Stimulated activated CD4-positive, alpha-beta T cell treated with anti-CD3 and anti-CD28 coated beads, Interleukin-4, amount 100 ng/mL, for 4 hours (primary cell): ENCODE measurements around the gene LRRC8D.
A peak's percentile ranks its signal among the peaks of the same experiment; 100 is the strongest.

Experiments
- DNase-seq, 2 experiments: peaks; one replicate each; pipeline ENCODE4 v3.0.0-alpha.2; 2020

Gene LRRC8D

GRCh38 chr1:89943846-89944781 is 123.3 kb downstream of the LRRC8D start:
- DNase-seq = no peak

GRCh38 chr1:89945852-89946476 is 125.1 kb downstream of the LRRC8D start:
- DNase-seq = no peak

- DNase-seq = no peak
These were observed 125.7 kb downstream of the LRRC8D start for GRCh38 chr1:89946532-89946931.

DNA sequence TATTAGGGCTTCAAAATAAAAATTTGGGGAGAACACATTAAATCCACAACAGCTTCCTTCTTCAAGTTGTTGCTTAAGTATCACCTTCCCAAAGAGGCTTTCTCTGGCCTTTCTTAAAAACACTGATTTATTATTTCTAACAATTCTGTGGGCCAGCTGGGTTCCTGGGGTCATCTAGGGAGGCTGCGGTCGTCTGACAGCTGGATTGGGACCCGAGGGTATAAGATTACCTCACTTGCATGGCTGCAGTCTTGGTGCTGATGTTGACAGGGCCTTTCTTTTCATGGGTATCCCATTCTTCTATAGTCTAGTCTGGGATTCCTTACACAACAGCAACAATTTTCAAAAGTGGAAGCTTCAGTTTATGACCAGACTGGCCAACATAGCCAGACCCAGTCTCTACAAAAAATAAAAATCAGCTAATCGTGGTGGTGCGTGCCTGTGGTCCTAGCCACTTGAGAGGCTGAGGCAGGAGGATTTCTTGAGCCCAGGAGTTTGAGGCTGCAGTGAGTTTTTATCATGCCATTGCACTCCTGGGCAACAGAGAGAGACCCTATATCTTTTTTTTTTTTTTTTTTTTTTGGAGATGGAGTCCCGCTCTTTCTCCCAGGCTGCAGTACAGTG is 128.0 kb downstream of the LRRC8D start:
- no peak for DNase-seq

- DNase-seq = no peak
These were observed 129.3 kb downstream of the LRRC8D start for GRCh38 chr1:89949991-89950624.

DNA sequence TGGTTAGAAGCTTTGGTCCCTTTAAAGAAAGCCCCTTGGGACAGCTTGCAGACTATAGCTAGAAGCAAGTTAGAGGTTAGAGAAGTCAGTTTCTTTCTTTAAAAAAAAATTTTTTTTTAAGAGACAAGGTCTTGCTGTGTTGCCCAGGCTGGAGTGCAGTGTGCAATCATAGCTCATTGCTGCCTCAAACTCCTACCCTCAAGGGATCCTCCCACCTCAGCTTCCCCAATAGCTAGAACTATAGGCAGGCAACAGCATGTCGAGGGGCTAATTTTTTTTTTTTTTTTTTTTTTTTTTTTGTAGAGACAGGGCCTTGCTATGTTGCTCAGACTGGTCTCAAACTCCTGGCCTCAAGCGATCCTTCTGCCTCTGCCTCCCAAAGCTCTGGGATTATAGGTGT is 129.9 kb downstream of the LRRC8D start:
- no peak for DNase-seq

DNA sequence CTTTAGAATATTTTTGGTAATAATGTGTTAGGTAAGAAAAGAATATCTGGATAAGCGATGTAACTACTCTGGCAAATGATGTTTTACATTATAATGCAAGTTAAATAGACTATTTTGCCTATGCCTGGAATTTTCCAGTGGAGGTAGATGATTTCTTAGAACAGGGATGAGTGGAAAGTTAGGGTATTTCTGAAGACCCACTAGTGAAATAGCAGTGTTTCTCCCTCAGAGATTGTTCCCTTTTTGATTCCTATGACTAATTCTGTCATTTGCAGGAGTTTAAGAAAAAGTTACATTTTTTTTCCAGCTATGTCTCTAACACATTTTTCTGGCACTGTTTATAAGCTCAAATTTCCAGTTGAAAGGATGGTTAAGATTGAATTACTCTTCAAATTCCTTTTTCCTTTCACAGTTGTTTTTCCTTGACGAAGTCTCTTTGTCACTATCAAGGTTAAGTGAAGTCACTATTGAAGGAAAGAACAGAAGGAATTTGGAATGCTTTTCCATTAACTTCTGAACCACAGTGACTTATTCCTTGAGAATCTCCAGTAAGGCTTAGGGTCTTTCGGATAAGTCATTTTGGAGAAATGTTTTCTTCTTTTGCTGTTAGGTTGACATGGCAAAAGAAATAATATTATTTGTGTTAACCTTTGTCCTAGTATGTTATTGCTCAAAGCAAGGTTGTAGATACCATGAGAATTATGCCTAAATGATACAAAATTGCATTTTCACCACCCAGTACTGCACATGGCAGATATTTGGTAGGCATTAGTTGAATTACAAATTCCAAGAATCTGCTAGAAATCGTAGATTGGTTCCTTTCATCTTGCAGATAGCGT is 131.2 kb downstream of the LRRC8D start:
- no peak for DNase-seq

GRCh38 chr1:89952605-89953130 is 131.8 kb downstream of the LRRC8D start:
- no peak for DNase-seq

DNA sequence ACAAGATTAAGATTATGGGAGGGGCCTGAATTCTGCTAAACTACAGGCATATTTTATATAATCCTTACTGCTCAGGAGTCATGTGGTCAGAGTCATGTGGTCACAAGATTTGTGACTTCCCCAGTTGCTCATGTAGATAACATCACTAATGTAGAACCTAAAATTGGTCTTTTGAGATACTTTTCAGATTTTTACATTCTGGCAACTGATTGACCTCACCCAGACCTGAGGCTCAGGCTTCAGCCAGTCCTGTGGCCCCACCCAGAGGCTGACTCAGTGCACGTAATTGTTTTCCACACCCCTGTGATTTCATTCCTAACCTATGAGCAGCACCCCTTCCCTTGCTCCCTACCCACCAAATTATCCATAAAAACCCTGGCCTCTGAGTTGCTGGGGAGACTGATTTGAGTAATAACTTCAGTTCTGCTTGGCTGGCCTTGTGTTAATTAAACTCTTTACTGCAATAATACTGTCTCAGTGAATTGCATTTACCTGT is 132.3 kb downstream of the LRRC8D start:
- peak; percentile 5 to 21 for DNase-seq

- no peak for DNase-seq
These were observed 133.1 kb downstream of the LRRC8D start for GRCh38 chr1:89953929-89954328.

DNA sequence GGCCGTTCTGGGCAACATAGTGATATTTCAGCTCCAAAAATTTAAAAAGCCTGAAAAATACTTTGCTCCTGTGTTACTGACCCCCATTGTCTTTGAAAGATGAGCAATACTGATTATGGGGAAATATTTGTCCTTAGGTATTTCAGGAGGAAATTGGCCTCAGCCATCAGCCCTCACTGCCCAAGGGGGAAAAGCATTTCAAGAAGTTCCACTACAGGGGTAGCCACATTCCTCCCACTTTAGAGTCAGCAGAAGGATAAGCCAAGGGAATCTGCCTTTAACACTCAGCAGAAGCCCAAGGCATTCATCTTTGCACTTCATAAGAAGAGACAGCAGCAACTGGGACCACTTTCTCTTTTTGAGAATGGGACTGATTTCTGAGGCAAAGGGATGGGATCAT is 133.6 kb downstream of the LRRC8D start:
- no peak for DNase-seq

GRCh38 chr1:89955311-89956205 is 134.7 kb downstream of the LRRC8D start:
- no peak for DNase-seq

- no peak for DNase-seq
These were observed 136.3 kb downstream of the LRRC8D start for GRCh38 chr1:89957107-89957506.

DNA sequence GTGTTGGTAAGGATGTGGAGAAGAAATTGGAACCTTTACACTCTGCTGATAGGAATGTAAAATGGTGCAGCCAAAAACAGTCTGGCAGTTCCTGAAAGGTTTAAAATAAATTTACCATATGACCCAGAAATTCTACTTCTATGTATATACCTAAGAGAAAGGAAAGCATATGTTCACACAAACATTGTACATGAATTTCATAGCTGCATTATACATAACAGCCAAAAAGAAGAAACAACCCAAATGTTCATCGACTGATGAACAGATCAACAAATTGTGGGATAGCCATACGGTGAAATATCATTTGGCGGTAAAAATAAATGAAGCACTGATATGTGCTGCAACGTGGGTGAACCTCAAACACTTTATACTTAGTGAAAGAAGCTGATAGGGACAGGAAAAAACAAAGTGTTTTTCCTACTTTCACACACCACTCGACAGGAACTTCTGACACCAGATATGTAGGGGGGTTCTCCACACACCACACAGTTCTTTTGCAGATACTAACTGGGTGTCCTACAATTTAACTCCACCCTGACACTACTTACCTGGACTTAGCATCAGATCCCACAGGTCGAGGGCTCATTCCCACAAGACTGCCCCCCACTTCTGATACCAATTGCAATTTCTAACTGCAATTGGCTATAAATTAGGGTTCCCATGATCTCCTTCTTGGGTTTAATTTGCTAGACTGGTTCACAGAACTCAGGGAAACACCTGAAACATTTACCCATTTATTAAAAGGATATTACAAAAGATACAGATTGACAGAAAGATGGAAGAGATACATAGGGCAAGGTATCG is 138.2 kb downstream of the LRRC8D start:
- no peak for DNase-seq

GRCh38 chr1:89959719-89960118 is 138.9 kb downstream of the LRRC8D start:
- no peak for DNase-seq

- no peak for DNase-seq
These were observed 141.4 kb downstream of the LRRC8D start for GRCh38 chr1:89962024-89962741.

- DNase-seq = no peak
These were observed 141.9 kb downstream of the LRRC8D start for GRCh38 chr1:89962742-89963075.

DNA sequence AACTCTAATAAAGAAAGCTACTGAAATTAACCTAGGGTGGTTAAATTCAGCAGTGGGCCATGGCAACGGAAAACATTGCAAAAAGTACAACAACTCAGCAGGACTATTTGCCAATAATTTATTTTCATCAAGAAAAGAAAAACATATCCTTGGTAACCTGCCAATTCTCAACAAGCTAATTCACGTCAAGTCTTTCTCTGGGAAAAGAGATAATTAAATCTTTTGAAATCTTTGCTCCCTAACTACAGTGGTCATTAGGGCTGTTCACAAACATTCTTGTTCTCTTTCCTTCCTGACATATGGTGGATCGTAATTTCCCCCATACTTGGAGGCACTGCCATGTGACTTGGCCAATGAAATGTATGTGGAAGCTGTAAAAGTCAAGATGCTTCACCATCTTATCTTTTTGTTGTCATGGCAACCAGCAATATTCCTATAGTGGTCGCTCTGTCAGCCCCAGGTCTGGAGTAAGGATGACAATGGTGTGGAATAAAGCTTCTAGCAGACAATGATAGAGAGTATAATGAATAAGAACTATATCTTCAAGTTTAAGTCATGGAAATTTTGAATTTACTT is 144.4 kb downstream of the LRRC8D start:
- DNase-seq = no peak

GRCh38 chr1:89966656-89967055 is 145.8 kb downstream of the LRRC8D start:
- DNase-seq = no peak
